Activated CD4-positive, alpha-beta T cell treated with anti-CD3 and anti-CD28 coated beads for 1 hour (primary cell): ENCODE results near the gene GDPD4.
"Not testable (repeated sequence)": the region's sequence is repeated elsewhere in the genome, so short reads cannot be mapped to it uniquely, and the experiment has no call there.

Experiments
- DNase-seq: peaks from one replicate; pipeline ENCODE4 v3.0.0-alpha.2; 2020

Gene GDPD4

GRCh38 chr11:77301510-77301909 is at the start of gene GDPD4:
TSS of gene GDPD4 (minus strand) at chr11:77301686. CDS start at chr11:77285137, 16,549 bp downstream.
- DNase-seq: no peak

GRCh38 chr11:77347948-77348347 is 46.5 kb upstream of the GDPD4 start:
- DNase-seq: no peak

GRCh38 chr11:77346906-77347603 is 45.6 kb upstream of the GDPD4 start:
- no peak for DNase-seq

GRCh38 chr11:77345621-77346020 is 44.1 kb upstream of the GDPD4 start:
- DNase-seq: no peak

GRCh38 chr11:77340501-77340900 is 39.0 kb upstream of the GDPD4 start:
- no peak for DNase-seq

GRCh38 chr11:77332259-77332658 is 30.8 kb upstream of the GDPD4 start:
- DNase-seq: no peak

GRCh38 chr11:77325159-77325558 is 23.7 kb upstream of the GDPD4 start:
- no peak for DNase-seq

GRCh38 chr11:77324508-77324907 is 23.0 kb upstream of the GDPD4 start:
- DNase-seq: no peak

GRCh38 chr11:77322926-77323590 is 21.6 kb upstream of the GDPD4 start:
- no peak for DNase-seq

GRCh38 chr11:77322506-77322905 is 21.0 kb upstream of the GDPD4 start:
- no peak for DNase-seq

- no peak for DNase-seq
These were observed 18.9 kb upstream of the GDPD4 start for GRCh38 chr11:77320351-77320750.

GRCh38 chr11:77318600-77318999 is 17.1 kb upstream of the GDPD4 start:
- DNase-seq: no peak

GRCh38 chr11:77316733-77317342 is 15.4 kb upstream of the GDPD4 start:
- no peak for DNase-seq

GRCh38 chr11:77312107-77312506 is 10.6 kb upstream of the GDPD4 start:
- DNase-seq: no peak

- no peak for DNase-seq
These were observed 10.2 kb upstream of the GDPD4 start for GRCh38 chr11:77311701-77312100.

GRCh38 chr11:77310721-77311120 is 9.2 kb upstream of the GDPD4 start:
- no peak for DNase-seq

GRCh38 chr11:77309401-77310085 is 8.1 kb upstream of the GDPD4 start:
- no peak for DNase-seq

- no peak for DNase-seq
These were observed 7.4 kb upstream of the GDPD4 start for GRCh38 chr11:77308838-77309237.

GRCh38 chr11:77303328-77303727 is 1.8 kb upstream of the GDPD4 start:
- no peak for DNase-seq

- DNase-seq: no peak
These were observed 1.3 kb upstream of the GDPD4 start for GRCh38 chr11:77302752-77303151.

- DNase-seq: no peak
These were observed 791 bp downstream of the GDPD4 start for GRCh38 chr11:77300695-77301094.

GRCh38 chr11:77300028-77300427 is 1.5 kb downstream of the GDPD4 start:
- not testable (repeated sequence) for DNase-seq

- no peak for DNase-seq
These were observed 1.9 kb downstream of the GDPD4 start for GRCh38 chr11:77299528-77299993.

GRCh38 chr11:77294040-77294439 is 7.4 kb downstream of the GDPD4 start:
- DNase-seq: no peak
